CD4-positive, CD25-positive, alpha-beta regulatory T cell (primary cell): ENCODE measurements around the gene DTD1. TPM values are rescaled to one million over a fixed set of nuclear protein-coding genes. Genes with fewer than 3 reads are reported as not detected.
"Not testable (repeated sequence)": the region's sequence is repeated elsewhere in the genome, so short reads cannot be mapped to it uniquely, and the experiment has no call there.

ENCODE experiments used
- ATAC-seq, 2 donors: fragments of 150-1000 bp; cut with Tn5 transposase; one replicate each; pipeline ENCODE4 v1.10.0; 2021; ENCODE audit warnings: low read depth in 2 of 2, moderate number of reproducible peaks in 2 of 2, moderate library complexity in 1 of 2
- DNase-seq, 3 donors: peaks; one replicate each; pipeline versions ENCODE4 v3.0.0 to v3.0.0-alpha.2; 2012 to 2022; ENCODE audit warnings: mixed read lengths in 1 of 3
- H3K27ac ChIP-seq: one replicate; pipeline ENCODE4 v1.7.0; 2013; ENCODE audit warnings: mild to moderate bottlenecking, low read length; ENCODE audit not compliant: insufficient read depth, poor library complexity, severe bottlenecking
- H3K27me3 ChIP-seq: one replicate; pipeline ENCODE4 v1.7.0; 2013; ENCODE audit warnings: low read length; ENCODE audit not compliant: control insufficient read depth, insufficient read depth
- H3K36me3 ChIP-seq: one replicate; pipeline ENCODE4 v1.7.0; 2013; ENCODE audit warnings: mild to moderate bottlenecking, low read length, moderate library complexity; ENCODE audit not compliant: control insufficient read depth, insufficient read depth
- H3K4me1 ChIP-seq: 2 replicates; pipeline ENCODE4 v1.7.0; 2013; ENCODE audit warnings: mild to moderate bottlenecking, low read length; ENCODE audit not compliant: insufficient read depth, control insufficient read depth, poor library complexity, severe bottlenecking
- H3K4me3 ChIP-seq: one replicate; pipeline ENCODE4 v1.7.0; 2013; ENCODE audit warnings: low read depth, mild to moderate bottlenecking, low read length, moderate library complexity
- H3K9me3 ChIP-seq, 2 experiments: 1 replicate in 1 of 2; 2 replicates in 1 of 2; pipeline ENCODE4 v1.7.0; 2013; ENCODE audit warnings: low read length in 2 of 2, mild to moderate bottlenecking in 1 of 2, moderate library complexity in 1 of 2; ENCODE audit not compliant: control insufficient read depth in 2 of 2
- H3K27ac Mint-ChIP-seq, 3 donors: one replicate each; pipeline ENCODE4 v1.8.0; 2020 to 2022; ENCODE audit warnings: mild to moderate bottlenecking in 3 of 3, mixed read lengths in 3 of 3, moderate library complexity in 2 of 3
- H3K27me3 Mint-ChIP-seq: one replicate; pipeline ENCODE4 v1.8.0; 2022; ENCODE audit warnings: mild to moderate bottlenecking, mixed read lengths
- H3K36me3 Mint-ChIP-seq: one replicate; pipeline ENCODE4 v1.8.0; 2020; ENCODE audit warnings: mixed read lengths
- H3K4me1 Mint-ChIP-seq, 4 donors: one replicate each; pipeline ENCODE4 v1.8.0; 2020 to 2022; ENCODE audit warnings: mixed read lengths in 4 of 4, mild to moderate bottlenecking in 1 of 4
- H3K4me3 Mint-ChIP-seq, 4 donors: one replicate each; pipeline ENCODE4 v1.8.0; 2020 to 2022; ENCODE audit warnings: mild to moderate bottlenecking in 4 of 4, mixed read lengths in 4 of 4, moderate library complexity in 3 of 4
- H3K9me3 Mint-ChIP-seq, 7 donors: one replicate each; pipeline ENCODE4 v1.8.0; 2020 to 2022; ENCODE audit warnings: mixed read lengths in 7 of 7, mild to moderate bottlenecking in 3 of 7, moderate library complexity in 2 of 7
- polyA plus RNA-seq, 4 donors: library from polyadenylated mRNA; unstranded; fragments of 300-500 nt; fragmentation: Illumina TruSeq; gene quantifications; one replicate each; pipeline ENCODE4 v1.2.3, GENCODE V29; 2021
- total RNA-seq: library from RNA; stranded (reverse); gene quantifications from one replicate; pipeline ENCODE4 v1.2.3, GENCODE V29; 2022

The DTD1 gene
- total and polyA plus RNA-seq, 5 donors from 2014 or later: 16.5 to 47.2 (median 44.4) TPM

GRCh38 chr20:18774207-18774606 lies 186.4 kb downstream of the DTD1 start:
- no peak overlapping the region for H3K4me3 Mint-ChIP-seq
- Histone ChIP-seq H3K27ac (no peak overlapping the region), H3K4me1 (no peaks in the 10 kb centered on the region), H3K27me3 (no peaks in the 10 kb centered on the region), H3K9me3 (no peaks in the 10 kb centered on the region), H3K36me3 (no peaks in the 10 kb centered on the region), H3K4me3 (no peak overlapping the region)
- ATAC-seq (no peak), DNase-seq (no peak)
- H3K27me3 Mint-ChIP-seq: peaks cover 9% of the 10 kb centered on the region
- H3K36me3 Mint-ChIP-seq: no peaks in the 10 kb centered on the region
- H3K4me1 Mint-ChIP-seq: no peaks in the 10 kb centered on the region
- no peak overlapping the region for H3K27ac Mint-ChIP-seq
- H3K9me3 Mint-ChIP-seq: peaks cover 0 to 2% (median 0%) of the 10 kb centered on the region in 7 donors

GRCh38 chr20:18775633-18776032 lies 187.8 kb downstream of the DTD1 start:
- no peak for ATAC-seq
- Histone ChIP-seq H3K4me3 (no peak overlapping the region), H3K9me3 (no peaks in the 10 kb centered on the region), H3K36me3 (no peaks in the 10 kb centered on the region), H3K27me3 (no peaks in the 10 kb centered on the region), H3K27ac (no peak overlapping the region), H3K4me1 (no peaks in the 10 kb centered on the region)
- H3K4me3 Mint-ChIP-seq: no peak overlapping the region
- H3K4me1 Mint-ChIP-seq: no peaks in the 10 kb centered on the region
- H3K27ac Mint-ChIP-seq: no peak overlapping the region
- no peaks in the 10 kb centered on the region for H3K9me3 Mint-ChIP-seq
- no peak for DNase-seq
- H3K36me3 Mint-ChIP-seq: no peaks in the 10 kb centered on the region
- H3K27me3 Mint-ChIP-seq: peaks cover 9% of the 10 kb centered on the region

- H3K4me3 Mint-ChIP-seq: no peak overlapping the region
- H3K27me3 Mint-ChIP-seq: no peaks in the 10 kb centered on the region
- no peaks in the 10 kb centered on the region for H3K9me3 ChIP-seq
- no peaks in the 10 kb centered on the region for H3K4me1 Mint-ChIP-seq
- no peaks in the 10 kb centered on the region for H3K4me1 ChIP-seq
- no peak overlapping the region for H3K27ac Mint-ChIP-seq
- no peak overlapping the region for H3K4me3 ChIP-seq
- H3K27ac ChIP-seq: no peak overlapping the region
- peaks cover 0 to 2% (median 0%) of the 10 kb centered on the region in 7 donors for H3K9me3 Mint-ChIP-seq
- H3K36me3 Mint-ChIP-seq: no peaks in the 10 kb centered on the region
- ATAC-seq (no peak), DNase-seq (no peak)
- H3K36me3 ChIP-seq: no peaks in the 10 kb centered on the region
- H3K27me3 ChIP-seq: no peaks in the 10 kb centered on the region
Measured at GRCh38 chr20:18778690-18779392, 191.0 kb downstream of the DTD1 start.

- no peaks in the 10 kb centered on the region for H3K4me1 Mint-ChIP-seq
- peaks cover 0 to 3% (median 0%) of the 10 kb centered on the region in 7 donors for H3K9me3 Mint-ChIP-seq
Measured at GRCh38 chr20:18780385-18781130, 192.7 kb downstream of the DTD1 start.

GRCh38 chr20:18781509-18781908 lies 193.7 kb downstream of the DTD1 start:
- DNase-seq (no peak), ATAC-seq (no peak)
- H3K36me3 ChIP-seq: no peaks in the 10 kb centered on the region
- H3K9me3 ChIP-seq: no peaks in the 10 kb centered on the region
- Mint-ChIP-seq H3K4me3 (no peak overlapping the region), H3K27ac (no peak overlapping the region), H3K9me3 (peaks cover 0 to 4% (median 0%) of the 10 kb centered on the region in 7 donors), H3K4me1 (no peaks in the 10 kb centered on the region), H3K27me3 (peaks cover 19% of the 10 kb centered on the region), H3K36me3 (no peaks in the 10 kb centered on the region)
- no peaks in the 10 kb centered on the region for H3K4me1 ChIP-seq
- H3K27me3 ChIP-seq: no peaks in the 10 kb centered on the region
- no peak overlapping the region for H3K27ac ChIP-seq
- H3K4me3 ChIP-seq: no peak overlapping the region

More at GRCh38 chr20:18780385-18781130, 192.7 kb downstream of the DTD1 start:
- H3K4me3 ChIP-seq: no peak overlapping the region
- DNase-seq: no peak
- H3K27me3 Mint-ChIP-seq: peaks cover 9% of the 10 kb centered on the region
- H3K27ac ChIP-seq: no peak overlapping the region
- no peak for ATAC-seq
- no peaks in the 10 kb centered on the region for H3K27me3 ChIP-seq
- no peaks in the 10 kb centered on the region for H3K36me3 Mint-ChIP-seq
- no peaks in the 10 kb centered on the region for H3K4me1 ChIP-seq
- no peaks in the 10 kb centered on the region for H3K36me3 ChIP-seq
- H3K27ac Mint-ChIP-seq: no peak overlapping the region
- no peaks in the 10 kb centered on the region for H3K9me3 ChIP-seq
- no peak overlapping the region for H3K4me3 Mint-ChIP-seq

- ATAC-seq (no peak), DNase-seq (no peak)
- no peaks in the 10 kb centered on the region for H3K9me3 ChIP-seq
- no peak overlapping the region for H3K27ac Mint-ChIP-seq
- H3K4me3 ChIP-seq: no peak overlapping the region
- no peaks in the 10 kb centered on the region for H3K4me1 ChIP-seq
- H3K4me1 Mint-ChIP-seq: no peaks in the 10 kb centered on the region
- H3K9me3 Mint-ChIP-seq: peaks cover 0 to 5% (median 2%) of the 10 kb centered on the region in 7 donors
- H3K27ac ChIP-seq: no peak overlapping the region
- H3K27me3 Mint-ChIP-seq: peaks cover 30% of the 10 kb centered on the region
- H3K36me3 ChIP-seq: no peaks in the 10 kb centered on the region
- H3K27me3 ChIP-seq: peaks cover 2% of the 10 kb centered on the region
- H3K4me3 Mint-ChIP-seq: no peak overlapping the region
- no peaks in the 10 kb centered on the region for H3K36me3 Mint-ChIP-seq
Measured at GRCh38 chr20:18783385-18783959, 195.6 kb downstream of the DTD1 start.

- not testable (repeated sequence) for H3K27ac Mint-ChIP-seq, H3K9me3 Mint-ChIP-seq, H3K9me3 ChIP-seq, DNase-seq, H3K36me3 ChIP-seq, ATAC-seq, H3K4me3 Mint-ChIP-seq, H3K4me1 Mint-ChIP-seq, H3K27ac ChIP-seq, H3K4me3 ChIP-seq, H3K36me3 Mint-ChIP-seq, H3K4me1 ChIP-seq
- peaks cover 49% of the 10 kb centered on the region for H3K27me3 Mint-ChIP-seq
- peaks cover 16% of the 10 kb centered on the region for H3K27me3 ChIP-seq
Measured at GRCh38 chr20:18787046-18787445, 199.2 kb downstream of the DTD1 start.
